Fibroblast of skin of abdomen (primary cell): ENCODE measurements around the gene HES4.
A peak's percentile ranks its signal among the peaks of the same experiment; 100 is the strongest.
"Not testable (repeated sequence)": the region's sequence is repeated elsewhere in the genome, so short reads cannot be mapped to it uniquely, and the experiment has no call there.

Source experiments
- DNase-seq: peaks from one replicate; pipeline ENCODE4 v3.0.0-alpha.2; 2013

Gene HES4

DNA sequence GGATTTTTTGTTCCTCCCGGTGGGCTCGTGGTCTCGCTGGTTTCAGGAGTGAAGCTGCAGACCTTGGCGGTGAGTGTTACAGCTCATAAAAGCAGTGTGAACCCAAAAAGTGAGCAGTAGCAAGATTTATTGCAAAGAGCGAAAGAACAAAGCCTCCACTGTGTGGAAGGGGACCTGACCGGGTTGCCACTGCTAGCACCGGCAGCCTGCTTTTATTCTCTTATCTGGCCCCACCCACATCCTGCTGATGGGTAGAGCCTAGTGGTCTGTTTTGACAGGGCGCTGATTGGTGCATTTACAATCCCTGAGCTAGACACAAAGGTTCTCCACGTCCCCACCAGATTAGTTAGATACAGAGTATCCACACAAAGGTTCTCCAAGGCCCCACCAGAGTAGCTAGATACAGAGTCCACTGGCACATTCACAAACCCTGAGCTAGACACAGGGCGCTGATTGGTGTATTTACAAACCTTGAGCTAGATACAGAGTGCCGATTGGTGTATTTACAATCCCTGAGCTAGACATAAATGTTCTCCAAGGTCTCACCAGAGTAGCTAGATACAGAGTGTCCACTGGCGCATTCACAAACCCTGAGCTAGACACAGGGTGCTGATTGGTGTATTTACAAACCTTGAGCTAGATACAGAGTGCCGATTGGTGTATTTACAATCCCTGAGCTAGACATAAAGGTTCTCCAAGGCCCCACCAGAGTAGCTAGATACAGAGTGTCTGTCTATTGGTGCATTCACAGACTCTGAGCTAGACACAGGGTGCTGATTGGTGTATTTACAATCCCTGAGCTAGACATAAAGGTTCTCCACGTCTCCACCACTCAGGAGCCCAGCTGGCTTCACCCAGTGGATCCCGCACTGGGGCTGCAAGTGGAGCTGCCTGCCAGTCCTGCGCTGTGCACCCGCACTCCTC, 17.8 kb upstream of the HES4 start:
- not testable (repeated sequence) for DNase-seq

DNA sequence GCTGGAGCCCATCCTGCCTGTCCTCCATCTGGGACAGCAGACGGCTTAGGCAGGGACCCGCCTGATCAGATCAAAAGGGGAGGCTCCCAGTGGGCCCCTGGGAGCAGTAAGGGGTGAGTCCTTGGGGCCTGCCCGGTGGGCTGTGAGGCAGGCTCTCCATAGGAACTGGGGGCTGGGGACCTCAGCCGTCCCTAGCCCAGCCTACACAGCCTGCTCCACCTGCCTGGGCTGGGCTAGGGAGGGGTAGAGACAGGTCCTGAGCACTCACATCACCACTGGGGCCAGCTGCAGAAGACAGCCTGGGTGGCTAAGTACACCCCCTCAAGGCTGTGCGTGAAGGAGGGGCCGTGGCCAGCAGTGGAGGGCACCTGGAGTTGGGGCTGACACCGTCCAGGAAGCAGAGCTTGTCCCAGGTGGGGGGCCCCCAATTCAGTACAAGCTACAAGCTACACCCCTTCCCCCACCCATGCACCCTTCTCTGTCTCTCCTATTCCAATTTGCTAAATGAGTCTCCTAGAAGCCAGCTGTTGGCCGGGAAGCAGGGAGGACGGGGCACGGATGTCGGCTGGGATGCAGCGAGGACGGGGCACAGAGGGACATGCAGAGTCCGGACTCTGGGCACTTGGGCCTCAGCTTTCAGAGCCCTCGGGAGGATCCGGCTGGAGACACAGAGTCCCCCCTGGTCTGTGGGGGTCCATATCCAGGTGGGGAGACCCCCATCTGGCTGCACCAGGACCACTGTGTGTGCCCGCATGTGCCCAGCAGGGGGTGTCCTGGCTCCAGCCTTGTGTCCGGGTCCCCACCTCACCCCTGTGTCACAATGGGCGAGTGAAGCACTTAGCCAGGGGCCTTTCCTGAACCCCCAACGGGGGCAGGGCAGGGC, 15.1 kb upstream of the HES4 start:
- peak; percentile 20 for DNase-seq

DNA sequence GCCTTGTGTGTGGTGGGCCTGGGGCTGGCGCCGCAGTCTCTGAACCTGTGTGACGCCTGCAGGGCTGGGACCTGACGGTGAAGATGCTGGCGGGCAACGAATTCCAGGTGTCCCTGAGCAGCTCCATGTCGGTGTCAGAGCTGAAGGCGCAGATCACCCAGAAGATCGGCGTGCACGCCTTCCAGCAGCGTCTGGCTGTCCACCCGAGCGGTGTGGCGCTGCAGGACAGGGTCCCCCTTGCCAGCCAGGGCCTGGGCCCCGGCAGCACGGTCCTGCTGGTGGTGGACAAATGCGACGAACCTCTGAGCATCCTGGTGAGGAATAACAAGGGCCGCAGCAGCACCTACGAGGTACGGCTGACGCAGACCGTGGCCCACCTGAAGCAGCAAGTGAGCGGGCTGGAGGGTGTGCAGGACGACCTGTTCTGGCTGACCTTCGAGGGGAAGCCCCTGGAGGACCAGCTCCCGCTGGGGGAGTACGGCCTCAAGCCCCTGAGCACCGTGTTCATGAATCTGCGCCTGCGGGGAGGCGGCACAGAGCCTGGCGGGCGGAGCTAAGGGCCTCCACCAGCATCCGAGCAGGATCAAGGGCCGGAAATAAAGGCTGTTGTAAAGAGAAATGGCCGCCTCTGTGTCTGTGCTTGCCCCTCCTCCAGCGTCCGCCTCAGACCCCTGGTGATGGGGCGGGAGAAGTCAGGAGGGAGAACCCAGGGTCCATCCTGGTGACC, 14.2 kb upstream of the HES4 start:
- DNase-seq = peak; percentile 46

DNA sequence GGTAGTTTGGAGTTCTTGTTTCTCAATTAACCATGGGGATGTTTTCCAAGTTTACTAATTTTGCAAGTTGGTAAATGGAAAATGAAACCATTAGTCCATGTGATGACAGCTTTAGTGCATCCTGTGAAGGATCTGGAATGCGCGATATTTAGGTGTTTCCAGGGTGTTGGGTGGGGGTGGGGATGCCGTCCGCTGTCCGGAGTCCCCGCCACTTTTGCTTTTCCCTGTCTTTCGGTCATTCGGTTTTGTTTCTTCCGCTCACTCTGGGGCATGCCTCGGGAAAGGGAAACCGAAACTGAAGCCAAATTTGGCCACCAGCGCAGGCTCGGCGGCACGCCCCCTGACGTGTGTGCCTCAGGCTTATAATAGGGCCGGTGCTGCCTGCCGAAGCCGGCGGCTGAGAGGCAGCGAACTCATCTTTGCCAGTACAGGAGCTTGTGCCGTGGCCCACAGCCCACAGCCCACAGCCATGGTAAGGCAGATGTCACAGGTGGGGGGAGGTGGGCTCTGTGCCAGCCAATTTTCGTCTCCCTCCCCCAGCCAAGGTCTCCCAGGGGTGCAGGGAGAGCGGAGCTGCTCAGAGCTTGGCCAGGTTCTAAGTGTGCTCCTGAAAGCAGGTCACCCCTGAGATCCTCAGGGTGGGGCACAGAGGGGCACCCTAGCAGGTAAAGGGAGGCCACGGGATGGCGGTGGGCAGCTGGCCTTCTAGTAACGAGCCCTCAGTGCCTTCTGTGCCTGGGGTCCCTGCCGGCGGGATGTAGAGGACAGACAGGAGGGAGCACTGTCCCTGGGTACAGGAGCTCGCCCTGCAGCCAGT, 13.4 kb upstream of the HES4 start, which contains the start of gene ISG15:
TSS of gene ISG15 (plus strand) at position 393 of the 817 bp plus-strand sequence. CDS start at position 470, 77 bp downstream.
- DNase-seq = peak; percentile 81

DNA sequence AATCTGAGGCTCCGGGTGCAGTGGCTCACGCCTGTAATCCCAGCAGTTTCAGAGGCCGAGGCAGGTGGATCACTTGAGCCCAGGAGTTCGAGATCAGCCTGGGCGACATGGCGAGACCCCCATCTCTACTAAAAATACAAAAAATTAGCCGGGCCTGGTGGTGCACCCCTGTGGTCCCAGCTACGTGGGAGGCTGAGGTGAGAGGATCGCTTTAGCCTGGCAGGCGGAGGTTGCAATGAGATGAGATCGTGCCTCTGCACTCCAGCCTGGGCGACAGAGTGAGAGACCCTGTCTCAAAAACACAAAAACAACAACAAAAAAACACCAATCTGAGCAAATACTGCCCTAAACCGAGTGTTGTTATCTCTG, 12.8 kb upstream of the HES4 start:
- DNase-seq = not testable (repeated sequence)

DNA sequence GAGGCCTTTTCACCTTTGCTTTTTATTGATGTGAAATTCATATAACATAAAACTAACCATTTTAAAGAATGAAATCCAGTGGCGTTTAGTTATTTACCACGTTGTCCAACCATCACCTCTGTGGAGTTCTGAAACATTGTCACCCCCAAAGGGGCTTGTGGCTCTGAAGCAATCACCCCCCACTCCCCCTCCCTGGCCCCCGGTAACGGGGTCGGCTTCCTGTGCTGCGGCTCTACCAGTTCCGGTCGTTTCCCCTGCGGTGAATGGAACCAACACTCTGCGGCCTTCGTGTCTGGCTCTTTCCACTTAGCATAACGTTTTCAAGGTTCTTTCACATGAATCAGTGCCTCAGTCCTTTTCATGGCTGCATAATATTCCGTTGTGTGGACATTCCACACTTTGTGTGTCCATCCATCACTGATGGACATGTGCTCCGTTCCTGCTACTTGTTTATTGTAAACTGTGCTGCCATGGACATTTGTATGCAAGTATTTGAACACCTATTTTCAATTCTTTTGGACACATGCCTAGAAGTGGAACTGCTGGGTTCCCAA, 11.6 kb upstream of the HES4 start:
- DNase-seq = no peak

DNA sequence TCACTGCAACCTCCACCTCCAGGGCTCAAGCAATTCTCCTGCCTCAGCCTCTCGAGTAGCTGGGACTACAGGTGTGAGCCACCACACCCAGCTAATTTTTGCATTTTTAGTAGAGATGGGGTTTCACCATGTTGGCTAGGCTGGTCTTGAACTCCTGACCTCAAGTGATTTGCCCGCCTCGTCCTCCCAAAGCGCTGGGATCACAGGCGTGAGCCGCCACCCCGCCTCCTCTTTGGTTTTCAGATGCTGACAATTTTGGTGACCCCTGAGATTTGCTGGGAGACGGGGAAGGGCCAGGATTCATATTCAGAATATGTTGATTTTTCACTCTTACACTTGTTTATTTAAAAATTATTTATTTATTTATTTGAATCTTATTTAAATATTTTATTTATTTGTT, 10.2 kb upstream of the HES4 start:
- not testable (repeated sequence) for DNase-seq

DNA sequence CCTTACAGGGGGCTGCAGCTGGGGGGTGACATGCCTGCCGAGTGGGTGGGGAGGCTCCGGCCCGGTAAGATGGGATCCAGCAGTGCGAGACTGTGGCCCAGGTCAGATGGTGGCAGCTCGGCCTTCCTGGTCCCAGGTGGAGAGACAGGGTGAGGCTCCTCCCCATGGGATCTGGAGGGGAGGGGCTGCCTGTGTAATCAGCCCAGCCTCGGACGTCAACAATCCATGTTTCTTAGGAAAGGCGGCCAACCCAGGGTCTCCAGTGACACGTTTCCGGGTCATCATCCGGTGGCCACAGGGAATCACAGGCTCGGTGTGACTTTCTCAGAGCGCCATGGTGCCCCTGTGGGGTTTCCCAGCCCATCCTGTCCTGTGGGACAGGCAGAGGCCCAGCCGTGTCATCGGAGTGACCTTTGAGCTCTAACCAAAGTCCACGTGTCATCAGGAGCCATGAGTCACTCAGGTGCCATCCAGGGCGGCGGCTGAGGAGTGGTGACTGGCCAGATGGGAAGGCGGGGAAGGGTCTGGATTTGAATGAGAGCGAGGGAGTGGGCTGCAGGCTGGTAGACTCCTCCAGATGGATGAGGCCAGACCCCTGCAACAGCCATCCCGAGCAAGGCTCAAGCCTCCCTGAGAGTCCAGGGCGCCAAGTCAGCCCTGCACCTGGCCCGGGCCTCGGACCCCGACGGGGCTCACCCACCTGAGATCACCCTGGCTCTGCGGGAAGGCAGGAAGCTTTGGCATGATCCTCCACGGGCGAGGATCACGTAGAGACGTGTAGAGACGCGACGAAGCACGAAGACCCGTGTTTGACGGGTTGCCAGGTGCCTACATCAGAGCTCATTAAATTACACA, 6.6 kb upstream of the HES4 start:
- no peak for DNase-seq

DNA sequence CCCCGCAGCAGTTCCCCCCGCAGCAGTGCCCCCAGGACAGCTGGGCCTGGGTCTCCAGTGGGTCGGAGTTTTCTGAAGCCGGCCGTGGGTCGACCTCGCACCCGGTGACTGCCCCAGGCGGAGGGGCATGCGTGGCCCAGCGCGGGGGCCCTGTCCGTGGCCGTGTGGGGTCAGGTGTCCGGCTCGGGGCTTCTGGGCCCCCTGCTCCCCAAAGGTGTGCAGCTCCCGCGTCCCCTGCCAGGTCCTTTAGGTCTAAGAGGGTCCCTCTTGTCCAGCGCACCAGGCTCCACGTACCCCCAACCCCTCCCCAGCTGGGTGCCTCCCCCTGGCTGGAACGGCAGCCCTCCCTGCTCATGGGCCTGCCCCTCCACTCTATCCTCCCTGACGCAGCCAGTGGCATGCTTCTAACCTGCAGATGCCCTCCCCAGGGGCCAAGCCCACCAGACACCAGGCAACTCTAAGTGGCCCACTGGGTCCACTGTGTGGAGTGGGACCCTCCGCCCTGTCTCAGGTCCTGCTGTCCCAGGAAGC, 5.9 kb upstream of the HES4 start:
- no peak for DNase-seq

DNA sequence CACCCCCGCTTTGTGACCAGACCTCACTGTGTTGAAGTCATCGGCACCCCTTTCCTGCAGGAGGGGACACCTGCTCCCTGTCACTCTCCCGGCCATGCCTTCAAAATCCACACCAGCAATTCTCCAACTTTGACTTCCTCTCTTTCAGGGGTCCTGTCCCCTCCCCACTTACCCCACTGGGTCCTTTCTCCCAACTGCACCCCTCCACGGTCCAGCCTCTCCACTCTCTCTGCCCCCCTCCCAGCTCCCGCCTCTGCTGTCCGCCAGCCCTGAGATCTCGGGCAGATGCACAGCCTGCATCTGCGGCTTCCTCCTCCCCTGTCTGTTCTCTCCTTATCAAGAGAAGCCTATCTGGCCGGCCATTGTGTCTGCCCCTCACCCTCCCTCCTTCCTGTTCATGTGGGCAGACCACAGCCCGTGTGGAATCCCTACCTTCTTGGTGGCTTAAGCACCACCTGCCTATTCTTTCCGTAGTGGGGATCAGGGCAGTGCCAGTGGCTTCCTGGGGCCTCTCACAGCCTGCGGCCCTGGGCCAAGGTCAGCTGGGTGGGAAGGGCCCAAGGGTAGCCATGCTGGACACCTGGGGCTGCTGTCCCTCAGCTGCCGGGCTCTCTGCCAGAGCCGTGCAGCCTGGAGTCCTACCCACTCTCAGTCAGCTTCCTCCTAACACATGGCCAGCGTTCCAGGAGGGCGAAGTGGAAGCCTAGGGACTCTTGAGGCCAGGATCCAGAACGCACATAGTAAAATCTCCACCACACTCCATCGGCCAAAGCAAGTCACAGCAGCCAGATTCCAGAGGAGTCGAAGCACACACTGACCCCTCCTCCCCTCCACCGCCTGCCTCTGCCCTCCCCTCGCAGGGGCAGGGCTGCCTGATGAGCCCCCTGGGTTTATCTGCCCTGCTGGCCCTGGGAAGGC, 5.1 kb upstream of the HES4 start:
- DNase-seq = peak; percentile 41

DNA sequence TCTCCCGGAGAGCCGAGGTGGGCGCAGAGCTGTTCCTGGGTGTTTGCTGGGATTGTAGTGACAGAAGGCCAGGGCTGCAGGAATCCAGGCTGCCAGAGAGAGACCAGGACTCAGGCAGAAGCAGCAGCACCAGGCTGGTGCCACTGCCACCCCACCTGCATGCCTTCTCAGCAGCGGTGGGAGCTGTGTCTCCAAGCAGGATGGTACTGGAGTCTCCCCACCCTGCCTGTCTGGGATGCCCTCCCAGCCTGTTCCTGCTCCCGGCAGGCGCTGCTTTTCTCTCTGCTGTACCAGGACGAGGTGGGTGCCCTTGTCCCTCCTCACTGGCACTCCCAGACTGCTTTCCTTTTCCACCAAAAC, 4.5 kb upstream of the HES4 start:
- no peak for DNase-seq

DNA sequence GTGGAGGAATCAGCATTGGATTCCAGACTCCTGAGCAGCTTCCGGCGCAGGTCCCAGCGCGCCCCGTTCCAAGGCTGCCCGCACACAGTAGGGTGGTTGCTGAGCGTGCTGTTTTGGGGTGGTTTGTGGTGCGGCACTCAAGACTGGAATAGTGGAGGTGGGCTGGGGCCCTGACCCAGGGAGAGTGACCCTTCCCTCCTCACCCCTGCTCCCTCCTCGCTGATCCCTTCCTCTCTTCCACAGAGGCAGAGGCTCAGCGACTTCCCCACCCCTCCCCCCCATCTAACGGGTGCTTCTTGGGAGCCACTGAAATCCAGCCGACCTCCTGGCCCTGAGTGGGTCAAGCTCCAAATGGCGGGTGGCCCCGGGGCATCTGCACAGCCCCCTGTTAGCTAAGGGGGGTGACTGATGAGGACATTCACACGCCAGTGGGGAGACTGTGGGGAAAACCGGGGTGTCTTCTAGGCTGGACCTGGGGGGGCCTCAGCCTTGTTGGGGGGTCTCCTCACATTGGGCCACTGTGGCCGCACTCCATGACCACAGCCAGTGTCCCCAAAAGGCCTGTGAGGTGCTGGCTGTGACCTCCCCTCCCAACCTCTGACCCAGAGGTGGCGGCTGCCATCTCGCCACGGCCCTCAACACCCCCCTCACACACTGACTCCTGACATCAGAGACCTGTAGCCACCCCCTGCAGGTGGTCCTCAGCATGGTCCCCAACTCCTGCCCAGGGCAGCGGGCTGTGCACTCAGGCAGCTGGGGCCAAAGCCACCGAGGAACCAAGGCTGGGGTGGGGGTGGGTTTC, 3.9 kb upstream of the HES4 start:
- DNase-seq = no peak

DNA sequence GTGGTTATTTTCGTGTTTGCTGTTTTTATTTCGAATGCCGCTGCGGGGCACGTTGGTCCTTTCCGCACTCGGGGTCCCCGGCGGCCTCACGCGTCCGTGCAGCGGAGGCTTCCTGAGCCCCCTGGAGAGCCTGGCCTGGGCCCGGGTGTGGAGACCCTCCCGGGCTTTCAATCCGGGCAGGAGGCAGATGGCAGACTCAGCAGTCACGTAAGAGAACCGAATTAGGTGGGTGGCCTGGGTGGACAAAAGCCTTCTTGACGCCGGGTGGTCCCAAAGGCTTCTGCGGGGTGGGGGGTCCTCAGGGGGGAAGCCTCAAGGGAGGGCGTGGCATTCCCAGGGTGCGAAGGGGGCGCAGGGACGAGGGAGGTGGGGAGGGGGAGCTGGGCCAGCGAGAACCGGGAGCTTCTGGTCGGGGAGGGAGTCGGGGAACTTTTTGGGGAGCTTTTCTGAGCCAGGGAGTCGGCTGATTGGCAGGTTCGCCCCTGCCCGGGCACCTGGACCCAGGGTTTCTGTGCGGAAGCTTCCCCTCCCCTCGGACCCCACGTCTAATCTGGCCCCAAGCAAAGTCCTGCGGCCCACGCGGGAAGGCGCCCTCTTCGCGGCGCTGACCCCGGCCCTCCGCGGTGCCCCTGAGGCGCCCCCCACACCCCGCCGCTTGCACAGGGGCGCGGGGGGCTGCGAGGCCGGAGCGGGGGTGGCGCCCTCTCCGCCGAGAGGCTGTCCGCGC, 1.3 kb upstream of the HES4 start:
- DNase-seq = no peak

DNA sequence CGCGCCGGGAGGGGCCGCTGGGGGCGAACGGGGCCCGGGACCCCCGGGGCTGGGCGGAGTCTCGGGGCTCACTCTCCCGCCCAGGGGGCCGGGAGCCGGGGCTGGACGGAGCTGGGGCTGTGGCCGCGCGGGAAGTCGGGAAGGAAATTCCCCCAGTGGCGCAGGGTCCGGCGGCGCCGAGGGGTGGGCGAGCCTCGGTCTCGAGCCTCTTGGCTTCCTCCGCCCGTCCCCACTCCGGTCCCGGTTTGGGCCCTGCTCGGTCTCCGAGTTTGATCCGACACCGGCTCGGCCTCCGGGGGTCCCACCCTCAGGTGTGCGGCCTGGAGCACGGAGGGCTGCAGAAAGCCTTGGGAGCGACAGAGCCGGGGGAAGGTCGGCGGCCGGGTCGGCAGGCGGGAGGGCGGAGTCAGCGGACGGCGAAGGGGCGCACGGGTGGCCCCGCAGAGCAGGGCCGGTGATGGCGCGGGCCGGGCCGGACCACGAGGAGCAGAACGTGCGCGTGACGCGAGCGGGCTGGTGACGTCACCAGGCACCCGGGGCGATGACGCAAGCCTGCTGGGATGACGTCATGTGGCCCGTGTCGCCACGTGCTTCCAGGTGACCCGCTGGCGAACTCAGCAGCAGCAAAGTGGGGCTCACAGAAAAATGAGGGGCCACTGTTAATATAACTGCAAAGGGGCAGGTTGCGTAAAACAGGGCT, 610 bp upstream of the HES4 start:
- peak; percentile 78 for DNase-seq

DNA sequence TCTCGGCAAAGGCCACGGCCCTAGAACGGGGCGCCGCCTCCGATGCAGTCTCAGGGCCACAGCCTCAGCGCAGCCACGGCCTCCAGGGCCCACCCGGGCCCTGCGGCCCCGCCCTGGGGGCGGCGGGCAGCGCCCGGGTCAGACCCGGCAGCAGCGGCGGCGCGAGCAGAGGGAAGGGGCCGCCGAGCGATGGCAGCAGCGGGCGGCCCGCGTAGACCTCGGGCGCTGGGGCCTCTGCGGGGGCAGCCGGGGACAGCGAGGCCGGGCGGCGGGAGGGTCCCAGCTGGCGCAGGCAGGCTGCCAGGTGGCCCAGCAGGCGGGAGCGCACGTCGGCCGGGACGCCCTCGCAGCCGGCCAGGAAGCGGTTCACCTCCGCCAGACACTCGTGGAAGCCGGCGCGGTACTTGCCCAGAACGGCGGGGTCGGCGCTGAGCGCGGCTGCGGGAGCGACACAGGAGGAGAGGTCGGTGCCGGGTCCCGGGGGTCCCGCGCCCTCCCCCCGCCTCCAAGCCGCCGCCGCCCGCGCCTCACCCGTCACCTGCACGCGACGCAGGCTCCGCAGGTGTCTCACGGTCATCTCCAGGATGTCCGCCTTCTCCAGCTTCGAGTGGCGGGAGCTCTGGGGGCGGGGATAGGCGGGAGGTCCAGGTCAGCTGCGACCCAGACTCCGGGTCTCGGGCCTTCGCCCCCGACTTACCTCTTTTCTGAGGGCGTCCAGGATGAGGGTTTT, 737 bp downstream of the HES4 start:
- peak; percentile 19 for DNase-seq

DNA sequence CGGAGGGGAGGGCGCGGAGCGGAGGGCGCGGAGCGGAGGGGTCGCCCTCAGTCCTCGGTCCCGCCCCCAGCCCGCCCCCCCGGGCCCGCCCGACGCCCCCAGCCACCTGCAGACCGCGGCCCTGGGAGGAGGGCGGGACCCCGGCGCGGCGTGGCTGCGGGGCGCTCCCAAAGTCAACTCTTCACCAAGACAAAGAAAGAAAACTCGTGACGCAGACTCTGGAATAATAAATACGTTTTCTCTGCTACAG, 1.2 kb downstream of the HES4 start:
- DNase-seq = no peak
